ENCODE results near the gene COPS6. TPM values are rescaled to one million over a fixed set of nuclear protein-coding genes. Genes with fewer than 3 reads are reported as not detected.

The COPS6 gene
- total RNA-seq, 2 donors from 2014 or later = 109 to 121 TPM

- H3K36me3 ChIP-seq (ENCODE audit: control insufficient read depth, insufficient read depth, low read length) = peaks cover 85% of the 10 kb centered on the region
- TF ChIP-seq CTCF (conservative IDR thresholded peaks at IDR 0.05) = no peak
- Mint-ChIP-seq H3K27ac (no peak overlapping the region), H3K4me3 (no peak overlapping the region), H3K4me1 (no peaks in the 10 kb centered on the region), H3K36me3 (ENCODE audit: low read depth) (peaks cover 95% of the 10 kb centered on the region), H3K27me3 (ENCODE audit: insufficient read depth) (no peaks in the 10 kb centered on the region), H3K9me3 (peaks cover 81% of the 10 kb centered on the region)
- H3K27me3 ChIP-seq (ENCODE audit: control insufficient read depth, insufficient read depth, low read length, poor library complexity, severe bottlenecking) = no peaks in the 10 kb centered on the region
- no peaks in the 10 kb centered on the region for H3K4me1 ChIP-seq (ENCODE audit: control insufficient read depth, insufficient read depth, low read length)
- WGBS, 2 experiments (ENCODE audit: insufficient coverage in 1 of 2, insufficient read length in 1 of 2) = 93 to 98% methylated on average over 8 to 11 of the region's 11 CpGs
- no peak overlapping the region for H3K27ac ChIP-seq (ENCODE audit: low read depth, low read length)
- DNase-seq = peak; percentile 39
- H3K9ac ChIP-seq (ENCODE audit: extremely low read depth, low read length, poor library complexity, severe bottlenecking) = no peak overlapping the region
- peak overlapping the region; percentile 70 for H3K4me3 ChIP-seq (ENCODE audit: low read length)
- peaks cover 73% of the 10 kb centered on the region for H3K9me3 ChIP-seq (ENCODE audit: control insufficient read depth, low read length)
These were observed 17.6 kb upstream of the COPS6 start for GRCh38 chr7:100071018-100071723.

GRCh38 chr7:100072462-100072861 lies 16.3 kb upstream of the COPS6 start:
- H3K36me3 ChIP-seq (ENCODE audit: control insufficient read depth, insufficient read depth, low read length) = peaks cover 94% of the 10 kb centered on the region

GRCh38 chr7:100074841-100075240 lies 13.9 kb upstream of the COPS6 start:
- Histone ChIP-seq H3K9me3 (ENCODE audit: control insufficient read depth, low read length) (peaks cover 88% of the 10 kb centered on the region), H3K9ac (ENCODE audit: extremely low read depth, low read length, poor library complexity, severe bottlenecking) (no peak overlapping the region), H3K4me3 (ENCODE audit: low read length) (peak overlapping the region; percentile 28), H3K4me1 (ENCODE audit: control insufficient read depth, insufficient read depth, low read length) (peaks cover 5% of the 10 kb centered on the region), H3K27me3 (ENCODE audit: control insufficient read depth, insufficient read depth, low read length, poor library complexity, severe bottlenecking) (no peaks in the 10 kb centered on the region), H3K27ac (ENCODE audit: low read depth, low read length) (no peak overlapping the region), H3K36me3 (ENCODE audit: control insufficient read depth, insufficient read depth, low read length) (peaks cover 98% of the 10 kb centered on the region)
- no peak for TF ChIP-seq CTCF (conservative IDR thresholded peaks at IDR 0.05)
- peaks cover 98% of the 10 kb centered on the region for H3K36me3 Mint-ChIP-seq (ENCODE audit: low read depth)
- H3K27ac Mint-ChIP-seq = no peak overlapping the region
- DNase-seq = no peak
- no peak overlapping the region for H3K4me3 Mint-ChIP-seq
- no peaks in the 10 kb centered on the region for H3K27me3 Mint-ChIP-seq (ENCODE audit: insufficient read depth)
- 92 to 93% methylated on average over 6 to 7 of the region's 7 CpGs for WGBS, 2 experiments (ENCODE audit: insufficient coverage in 1 of 2, insufficient read length in 1 of 2)
- H3K9me3 Mint-ChIP-seq = peaks cover 79% of the 10 kb centered on the region
- peaks cover 4% of the 10 kb centered on the region for H3K4me1 Mint-ChIP-seq

More at GRCh38 chr7:100072462-100072861, 16.3 kb upstream of the COPS6 start:
- no peak for TF ChIP-seq CTCF (conservative IDR thresholded peaks at IDR 0.05)
- H3K36me3 Mint-ChIP-seq (ENCODE audit: low read depth) = peaks cover 98% of the 10 kb centered on the region
- WGBS, 2 experiments (ENCODE audit: insufficient coverage in 1 of 2, insufficient read length in 1 of 2) = 95 to 98% methylated on average over 10 of the region's 10 CpGs
- no peak overlapping the region for H3K4me3 Mint-ChIP-seq
- H3K9me3 Mint-ChIP-seq = peaks cover 88% of the 10 kb centered on the region
- H3K9ac ChIP-seq (ENCODE audit: extremely low read depth, low read length, poor library complexity, severe bottlenecking) = no peak overlapping the region
- H3K4me1 ChIP-seq (ENCODE audit: control insufficient read depth, insufficient read depth, low read length) = no peaks in the 10 kb centered on the region
- no peak overlapping the region for H3K27ac Mint-ChIP-seq
- H3K4me3 ChIP-seq (ENCODE audit: low read length) = peak overlapping the region; percentile 70
- no peaks in the 10 kb centered on the region for H3K4me1 Mint-ChIP-seq
- peaks cover 85% of the 10 kb centered on the region for H3K9me3 ChIP-seq (ENCODE audit: control insufficient read depth, low read length)
- no peak overlapping the region for H3K27ac ChIP-seq (ENCODE audit: low read depth, low read length)
- no peak for DNase-seq
- no peaks in the 10 kb centered on the region for H3K27me3 ChIP-seq (ENCODE audit: control insufficient read depth, insufficient read depth, low read length, poor library complexity, severe bottlenecking)
- no peaks in the 10 kb centered on the region for H3K27me3 Mint-ChIP-seq (ENCODE audit: insufficient read depth)

All from endodermal cell (in vitro differentiated cells).